ENCODE results near the gene PRRC2B. TPM values are rescaled to one million over a fixed set of nuclear protein-coding genes. Genes with fewer than 3 reads are reported as not detected.

The PRRC2B gene
- total and polyA plus RNA-seq, 5 donors from 2014 or later: 8.1 to 239 (median 10.0) TPM

- ATAC-seq (ENCODE audit: low read depth in 2 of 2): no peak
- Histone ChIP-seq H3K4me3 (ENCODE audit: low read depth, low read length) (no peak overlapping the region), H3K9me3 (ENCODE audit: control insufficient read depth in 2 of 2, low read length in 2 of 2) (no peaks in the 10 kb centered on the region), H3K4me1 (ENCODE audit: control insufficient read depth, insufficient read depth, low read length, poor library complexity, severe bottlenecking) (peaks cover 4% of the 10 kb centered on the region), H3K27me3 (ENCODE audit: control insufficient read depth, insufficient read depth, low read length) (no peaks in the 10 kb centered on the region), H3K27ac (ENCODE audit: insufficient read depth, low read length, poor library complexity, severe bottlenecking) (no peak overlapping the region), H3K36me3 (ENCODE audit: control insufficient read depth, insufficient read depth, low read length) (peaks cover 75% of the 10 kb centered on the region)
- Mint-ChIP-seq H3K4me1 (peaks cover 0 to 12% (median 2%) of the 10 kb centered on the region in 4 donors), H3K27me3 (no peaks in the 10 kb centered on the region), H3K36me3 (peaks cover 26% of the 10 kb centered on the region), H3K4me3 (peak overlapping the region in 1 of 4 donors; percentile 57), H3K27ac (peak overlapping the region in 1 of 3 donors; percentile 25), H3K9me3 (no peaks in the 10 kb centered on the region)
- DNase-seq: no peak
These were observed 130.9 kb downstream of the PRRC2B start for GRCh38 chr9:131524665-131525315.

DNA sequence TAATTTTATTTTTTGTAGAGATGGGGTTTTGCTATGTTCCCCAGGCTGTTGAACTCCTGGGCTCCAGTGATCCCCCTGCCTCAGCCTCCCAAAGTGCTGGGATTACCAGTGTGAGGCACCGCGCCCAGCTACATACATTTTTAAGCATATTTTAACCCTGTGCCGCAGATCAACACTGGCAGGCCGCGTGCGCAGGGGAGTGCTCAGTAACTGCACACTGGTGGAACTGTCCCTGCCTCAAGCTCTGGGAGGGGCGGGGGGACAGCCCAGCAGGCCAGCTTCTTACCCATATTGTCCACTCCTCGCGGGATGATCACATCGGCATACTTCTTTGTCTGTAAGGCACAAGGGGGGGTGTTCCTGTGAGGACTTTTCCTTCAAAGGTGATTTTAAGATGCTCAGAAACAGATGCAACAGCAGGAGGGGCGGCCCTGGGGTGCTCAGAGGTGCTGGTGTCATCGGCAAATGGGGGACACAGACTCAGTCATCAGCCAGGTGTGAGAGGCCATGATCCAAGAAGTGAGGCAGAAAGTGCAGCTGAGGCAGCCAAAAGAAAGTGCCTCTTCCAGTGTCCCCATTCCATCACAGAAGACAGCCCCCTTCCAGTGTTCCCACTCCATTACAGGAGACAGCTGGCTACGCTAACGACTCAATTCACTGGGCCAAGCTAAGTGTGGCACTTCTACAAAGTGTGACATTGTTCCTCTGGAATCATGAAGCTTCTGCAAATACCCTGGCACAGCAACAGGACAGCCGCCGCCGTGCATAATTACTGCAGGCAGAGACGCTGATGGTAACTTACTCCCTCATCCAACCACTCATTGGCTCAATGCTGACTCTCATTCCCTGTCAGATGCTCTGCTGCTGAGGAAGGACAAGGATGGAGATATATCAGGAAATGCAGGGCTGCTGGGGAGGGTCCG lies 132.0 kb downstream of the PRRC2B start:
- Mint-ChIP-seq H3K27me3 (no peaks in the 10 kb centered on the region), H3K9me3 (no peaks in the 10 kb centered on the region), H3K4me1 (peaks cover 0 to 18% (median 3%) of the 10 kb centered on the region in 4 donors), H3K27ac (peak overlapping the region in 1 of 3 donors; percentile 53), H3K36me3 (peaks cover 26% of the 10 kb centered on the region), H3K4me3 (peak overlapping the region in 1 of 4 donors; percentile 41)
- no peak overlapping the region for H3K4me3 ChIP-seq (ENCODE audit: low read depth, low read length)
- peaks cover 12% of the 10 kb centered on the region for H3K4me1 ChIP-seq (ENCODE audit: control insufficient read depth, insufficient read depth, low read length, poor library complexity, severe bottlenecking)
- H3K27me3 ChIP-seq (ENCODE audit: control insufficient read depth, insufficient read depth, low read length): no peaks in the 10 kb centered on the region
- H3K9me3 ChIP-seq (ENCODE audit: control insufficient read depth in 2 of 2, low read length in 2 of 2): no peaks in the 10 kb centered on the region
- no peak overlapping the region for H3K27ac ChIP-seq (ENCODE audit: insufficient read depth, low read length, poor library complexity, severe bottlenecking)
- DNase-seq (no peak), ATAC-seq (ENCODE audit: low read depth in 2 of 2) (no peak)
- H3K36me3 ChIP-seq (ENCODE audit: control insufficient read depth, insufficient read depth, low read length): peaks cover 66% of the 10 kb centered on the region

GRCh38 chr9:131528186-131528585 lies 134.3 kb downstream of the PRRC2B start:
- no peaks in the 10 kb centered on the region for H3K27me3 Mint-ChIP-seq
- peaks cover 52% of the 10 kb centered on the region for H3K36me3 ChIP-seq (ENCODE audit: control insufficient read depth, insufficient read depth, low read length)
- H3K36me3 Mint-ChIP-seq: peaks cover 22% of the 10 kb centered on the region
- ATAC-seq (ENCODE audit: low read depth in 2 of 2) (no peak), DNase-seq (no peak)
- peak overlapping the region in 1 of 3 donors; percentile 38 for H3K27ac Mint-ChIP-seq
- peak overlapping the region; percentile 44 to 75 (median 64) for H3K4me3 Mint-ChIP-seq
- peaks cover 17% of the 10 kb centered on the region for H3K4me1 ChIP-seq (ENCODE audit: control insufficient read depth, insufficient read depth, low read length, poor library complexity, severe bottlenecking)
- no peaks in the 10 kb centered on the region for H3K9me3 ChIP-seq (ENCODE audit: control insufficient read depth in 2 of 2, low read length in 2 of 2)
- H3K9me3 Mint-ChIP-seq: no peaks in the 10 kb centered on the region
- peaks cover 0 to 21% (median 3%) of the 10 kb centered on the region in 4 donors for H3K4me1 Mint-ChIP-seq
- no peak overlapping the region for H3K27ac ChIP-seq (ENCODE audit: insufficient read depth, low read length, poor library complexity, severe bottlenecking)
- H3K27me3 ChIP-seq (ENCODE audit: control insufficient read depth, insufficient read depth, low read length): no peaks in the 10 kb centered on the region
- H3K4me3 ChIP-seq (ENCODE audit: low read depth, low read length): no peak overlapping the region

DNA sequence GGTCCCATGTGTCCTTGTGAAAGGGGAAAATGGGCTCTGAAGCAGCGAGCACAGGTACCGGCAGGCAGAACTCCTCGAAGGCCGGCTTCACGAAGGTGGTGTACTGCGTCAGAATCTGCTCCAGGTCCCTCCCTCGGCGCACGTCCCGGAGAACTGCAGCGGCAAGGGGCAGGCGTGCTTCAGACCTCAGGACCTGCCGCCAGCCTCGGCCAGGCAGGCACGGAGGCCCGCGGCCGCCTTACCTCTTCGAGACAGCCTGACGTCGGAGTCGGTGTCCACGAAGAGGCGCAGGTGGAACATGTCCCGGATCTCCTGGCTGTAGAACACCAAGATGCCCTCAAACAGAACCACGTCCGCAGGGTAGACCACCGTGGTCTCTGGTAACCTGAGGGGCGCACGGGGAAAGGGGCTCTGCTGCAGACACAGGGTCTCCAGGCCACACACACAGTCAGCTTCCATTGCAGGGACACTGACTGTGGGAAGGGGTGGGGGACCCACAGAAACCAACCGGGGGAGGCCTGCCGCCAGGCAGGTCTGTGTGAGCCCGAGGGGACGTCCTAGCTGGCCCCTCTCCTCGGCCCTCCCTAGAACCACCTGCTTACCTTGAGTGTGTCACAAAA lies 135.1 kb downstream of the PRRC2B start:
- Mint-ChIP-seq H3K36me3 (peaks cover 22% of the 10 kb centered on the region), H3K27me3 (no peaks in the 10 kb centered on the region), H3K9me3 (no peaks in the 10 kb centered on the region), H3K27ac (no peak overlapping the region), H3K4me1 (peaks cover 0 to 21% (median 3%) of the 10 kb centered on the region in 4 donors), H3K4me3 (peak overlapping the region; percentile 44 to 87 (median 72))
- H3K27ac ChIP-seq (ENCODE audit: insufficient read depth, low read length, poor library complexity, severe bottlenecking): no peak overlapping the region
- DNase-seq (no peak), ATAC-seq (ENCODE audit: low read depth in 2 of 2) (no peak)
- H3K27me3 ChIP-seq (ENCODE audit: control insufficient read depth, insufficient read depth, low read length): no peaks in the 10 kb centered on the region
- peaks cover 44% of the 10 kb centered on the region for H3K36me3 ChIP-seq (ENCODE audit: control insufficient read depth, insufficient read depth, low read length)
- no peaks in the 10 kb centered on the region for H3K9me3 ChIP-seq (ENCODE audit: control insufficient read depth in 2 of 2, low read length in 2 of 2)
- H3K4me3 ChIP-seq (ENCODE audit: low read depth, low read length): no peak overlapping the region
- peaks cover 17% of the 10 kb centered on the region for H3K4me1 ChIP-seq (ENCODE audit: control insufficient read depth, insufficient read depth, low read length, poor library complexity, severe bottlenecking)

DNA sequence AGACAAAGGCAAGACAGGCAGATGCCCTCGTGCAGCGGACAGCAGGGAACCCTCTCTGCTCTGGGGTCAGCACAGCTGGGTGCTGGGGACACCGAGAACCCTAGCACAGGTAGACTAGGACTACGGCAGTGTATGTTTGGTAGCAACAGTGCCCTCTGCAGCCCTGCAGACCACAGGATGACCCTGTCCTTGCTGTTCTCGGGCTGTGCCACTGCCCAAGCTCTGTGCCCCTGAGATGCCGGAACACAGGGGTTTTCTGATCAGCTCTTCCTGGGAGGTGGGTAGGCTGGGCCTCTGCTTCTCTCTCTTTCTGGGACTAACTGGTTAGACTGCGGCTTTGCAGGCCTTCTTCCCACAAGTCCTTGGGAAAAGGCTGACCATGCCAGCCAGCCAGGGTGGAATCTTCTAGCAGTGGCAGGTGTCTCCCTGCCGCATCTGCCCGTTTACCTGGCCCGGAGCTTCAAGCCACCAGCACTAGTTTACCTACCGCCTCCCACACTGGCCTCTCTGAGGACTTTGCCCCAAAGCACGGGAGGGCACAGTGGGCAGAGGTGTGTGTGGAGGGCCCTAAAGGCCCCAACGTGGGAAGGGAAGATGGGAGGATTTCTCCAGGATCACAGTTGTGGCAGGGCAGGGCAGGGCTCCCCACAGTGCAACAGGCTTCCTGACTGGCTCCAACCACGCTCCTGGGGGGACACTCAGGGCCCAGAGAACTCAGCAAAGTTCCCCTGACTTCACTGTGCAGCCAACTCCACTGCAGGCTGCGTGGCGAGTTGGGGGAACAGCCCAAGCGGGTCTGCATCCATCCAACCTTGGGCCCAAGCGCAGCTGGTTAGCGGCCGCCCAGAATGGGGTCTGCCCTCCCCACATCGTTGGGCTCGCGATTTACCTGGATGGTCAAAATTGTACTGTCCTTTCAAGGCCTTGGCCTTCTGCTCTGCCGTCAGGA lies 136.0 kb downstream of the PRRC2B start:
- H3K4me3 ChIP-seq (ENCODE audit: low read depth, low read length): peak overlapping the region; percentile 77
- ATAC-seq (ENCODE audit: low read depth in 2 of 2) (no peak), DNase-seq (no peak)
- Mint-ChIP-seq H3K27me3 (no peaks in the 10 kb centered on the region), H3K27ac (peak overlapping the region; percentile 65 to 79 (median 66)), H3K36me3 (peaks cover 18% of the 10 kb centered on the region), H3K4me3 (peak overlapping the region; percentile 68 to 87 (median 72)), H3K4me1 (peaks cover 4 to 30% (median 5%) of the 10 kb centered on the region in 4 donors), H3K9me3 (no peaks in the 10 kb centered on the region)
- H3K36me3 ChIP-seq (ENCODE audit: control insufficient read depth, insufficient read depth, low read length): peaks cover 37% of the 10 kb centered on the region
- H3K4me1 ChIP-seq (ENCODE audit: control insufficient read depth, insufficient read depth, low read length, poor library complexity, severe bottlenecking): peaks cover 17% of the 10 kb centered on the region
- H3K27me3 ChIP-seq (ENCODE audit: control insufficient read depth, insufficient read depth, low read length): no peaks in the 10 kb centered on the region
- peak overlapping the region; percentile 67 for H3K27ac ChIP-seq (ENCODE audit: insufficient read depth, low read length, poor library complexity, severe bottlenecking)
- no peaks in the 10 kb centered on the region for H3K9me3 ChIP-seq (ENCODE audit: control insufficient read depth in 2 of 2, low read length in 2 of 2)

DNA sequence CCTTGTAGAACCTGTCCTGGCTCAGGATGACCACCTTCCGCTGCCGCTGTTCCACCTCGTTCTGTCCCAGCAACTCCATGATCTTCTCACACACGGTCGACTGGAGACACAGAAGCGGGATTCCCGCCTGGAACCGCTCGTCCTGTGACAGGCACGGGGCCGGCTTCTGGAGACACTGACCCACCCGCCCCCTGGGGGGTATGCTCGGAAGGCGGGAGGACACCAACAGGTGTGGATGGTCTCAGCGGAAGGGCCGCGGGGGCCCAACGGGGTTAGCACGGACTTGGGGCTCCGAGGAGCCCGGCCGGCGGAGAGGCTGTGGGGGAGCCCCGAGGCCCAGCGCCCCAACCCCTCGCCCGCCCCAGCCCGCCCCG lies 136.6 kb downstream of the PRRC2B start:
- H3K9me3 ChIP-seq (ENCODE audit: control insufficient read depth in 2 of 2, low read length in 2 of 2): no peaks in the 10 kb centered on the region
- no peaks in the 10 kb centered on the region for H3K27me3 ChIP-seq (ENCODE audit: control insufficient read depth, insufficient read depth, low read length)
- H3K36me3 ChIP-seq (ENCODE audit: control insufficient read depth, insufficient read depth, low read length): peaks cover 33% of the 10 kb centered on the region
- H3K4me1 ChIP-seq (ENCODE audit: control insufficient read depth, insufficient read depth, low read length, poor library complexity, severe bottlenecking): peaks cover 17% of the 10 kb centered on the region
- peaks cover 18% of the 10 kb centered on the region for H3K36me3 Mint-ChIP-seq
- H3K4me1 Mint-ChIP-seq: peaks cover 4 to 35% (median 5%) of the 10 kb centered on the region in 4 donors
- H3K27me3 Mint-ChIP-seq: no peaks in the 10 kb centered on the region
- DNase-seq (no peak), ATAC-seq (ENCODE audit: low read depth in 2 of 2) (no peak)
- peak overlapping the region; percentile 68 to 87 (median 70) for H3K4me3 Mint-ChIP-seq
- H3K9me3 Mint-ChIP-seq: no peaks in the 10 kb centered on the region
- H3K27ac Mint-ChIP-seq: peak overlapping the region; percentile 65 to 79 (median 66)
- peak overlapping the region; percentile 77 for H3K4me3 ChIP-seq (ENCODE audit: low read depth, low read length)
- H3K27ac ChIP-seq (ENCODE audit: insufficient read depth, low read length, poor library complexity, severe bottlenecking): peak overlapping the region; percentile 67

Data from CD4-positive, CD25-positive, alpha-beta regulatory T cell (primary cell).